PC-9 (cell line): Measurements from ENCODE around the gene CKS1B.
A peak's percentile ranks its signal among the peaks of the same experiment; 100 is the strongest.

Experiments used
- CTCF ChIP-seq: fragments of 200-600 bp; sonication (generic); conservative IDR thresholded peaks from 2 replicates; pipeline ENCODE4 v1.6.1; 2017; ENCODE audit warnings: mixed run types, antibody characterized with exemption, mild to moderate bottlenecking, moderate library complexity
- EZH2 ChIP-seq: fragments of 200-600 bp; sonication (generic); IDR thresholded peaks from 2 replicates; pipeline ENCODE4 v1.8.0; 2017; ENCODE audit warnings: antibody characterized with exemption, low read depth

GRCh38 chr1:155001675-155002463, 27.4 kb downstream of the CKS1B start:
- TF ChIP-seq EZH2 (no peak), CTCF (peak; percentile 68; the same call in 1 of the 2 replicates)
